ENCODE measurements around the gene MLLT10.
"Not testable (repeated sequence)": the region's sequence is repeated elsewhere in the genome, so short reads cannot be mapped to it uniquely, and the experiment has no call there.

Gene MLLT10

DNA sequence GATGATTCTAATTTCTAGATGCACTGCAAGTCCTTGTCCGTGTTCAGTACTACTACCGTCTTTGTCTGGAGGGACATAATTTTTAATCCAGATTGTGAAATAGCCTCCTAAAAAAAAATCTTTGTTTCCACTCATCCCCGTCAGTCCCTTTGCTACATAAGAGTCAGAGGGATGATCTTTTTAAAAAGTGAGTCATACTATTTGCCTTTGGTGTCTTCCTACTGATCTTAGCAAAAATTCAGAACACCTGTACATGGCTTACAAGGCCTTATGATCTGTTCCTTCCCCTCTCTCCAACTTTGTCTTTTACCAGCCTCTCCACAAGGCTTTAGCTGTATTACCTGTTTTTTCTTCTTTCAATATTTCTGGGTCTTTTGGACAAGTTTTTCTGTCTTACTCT, 173.5 kb downstream of the MLLT10 start:
- DNase-seq = no peak

GRCh38 chr10:21712975-21713374, 178.9 kb downstream of the MLLT10 start:
- no peak for DNase-seq

DNA sequence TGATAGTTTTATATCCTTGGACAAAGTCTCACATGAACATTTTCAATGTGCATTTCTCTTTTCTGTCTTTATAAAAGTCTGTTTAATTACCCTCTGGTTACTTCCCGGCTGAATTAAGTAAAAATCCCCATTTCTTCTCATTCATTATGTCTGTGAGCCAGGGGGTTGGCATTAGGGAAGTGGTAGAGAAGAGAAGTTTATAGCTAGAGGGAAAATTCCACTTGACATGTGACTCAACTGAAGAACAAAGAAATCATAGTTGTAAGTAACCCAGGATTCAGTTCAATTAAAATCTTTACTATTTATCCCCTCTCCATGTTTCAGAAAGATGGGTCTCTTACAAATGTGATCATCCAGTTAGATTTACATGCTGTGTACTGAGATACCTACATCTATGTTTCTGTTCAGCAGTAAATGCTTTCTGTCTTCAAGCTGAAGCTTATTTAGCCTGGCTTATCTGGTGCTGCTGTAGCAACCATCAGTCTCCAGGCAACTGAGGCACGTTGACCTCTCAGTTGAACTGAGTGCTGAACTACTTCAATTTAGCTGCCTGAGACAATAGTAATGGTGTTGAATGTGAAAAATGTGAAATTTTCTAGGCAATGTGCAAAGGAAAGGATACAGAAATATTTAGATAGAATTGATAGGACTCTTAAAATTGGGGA, 181.6 kb downstream of the MLLT10 start:
- DNase-seq = no peak

DNA sequence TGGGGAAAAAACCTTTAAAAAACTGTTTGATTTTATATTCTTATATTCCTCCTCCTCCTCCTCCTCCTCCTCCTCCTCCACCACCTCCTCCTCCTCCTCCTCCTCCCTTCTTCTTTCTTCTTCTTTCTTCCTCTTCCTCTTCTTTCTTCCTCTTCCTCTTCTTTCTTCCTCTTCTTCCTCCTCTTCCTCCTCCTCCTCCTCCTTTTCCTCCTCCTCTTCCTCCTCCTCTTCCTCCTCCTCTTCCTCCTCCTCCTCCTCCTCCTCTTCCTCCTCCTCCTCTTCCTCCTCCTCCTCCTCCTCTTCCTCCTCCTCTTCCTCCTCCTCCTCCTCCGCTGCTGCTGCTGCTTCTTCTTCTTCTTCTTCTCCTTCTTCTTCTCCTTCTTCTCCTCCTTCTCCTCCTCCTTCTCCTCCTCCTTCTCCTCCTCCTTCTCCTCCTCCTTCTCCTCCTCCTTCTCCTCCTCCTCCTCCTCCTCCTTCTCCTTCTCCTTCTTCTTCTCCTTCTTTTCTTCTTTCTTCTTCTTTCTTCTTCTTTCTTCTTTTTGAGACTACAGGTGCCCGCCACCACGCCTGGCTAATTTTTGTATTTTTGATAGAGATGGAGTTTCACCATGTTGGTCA, 183.5 kb downstream of the MLLT10 start:
- not testable (repeated sequence) for DNase-seq

DNA sequence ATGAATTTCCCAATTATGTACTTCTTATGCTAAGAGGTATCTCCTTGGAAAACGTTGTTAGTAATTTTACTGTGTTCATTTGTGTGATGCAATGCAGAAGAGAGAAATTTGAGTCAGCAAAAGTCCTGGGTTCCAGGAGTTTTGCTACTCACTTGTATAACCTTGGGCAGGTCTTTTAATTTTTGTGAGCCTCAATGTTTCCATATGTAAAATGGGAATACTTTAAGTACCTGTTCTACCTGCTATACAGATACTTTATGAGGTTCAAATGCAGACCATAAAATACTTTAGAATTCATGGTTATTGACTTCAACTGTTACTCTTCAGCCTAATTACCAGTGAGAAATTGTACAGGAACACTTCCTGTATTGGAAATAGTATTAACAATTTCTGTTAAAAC, 185.5 kb downstream of the MLLT10 start:
- DNase-seq = no peak

GRCh38 chr10:21720090-21720489, 186.1 kb downstream of the MLLT10 start:
- no peak for DNase-seq

DNA sequence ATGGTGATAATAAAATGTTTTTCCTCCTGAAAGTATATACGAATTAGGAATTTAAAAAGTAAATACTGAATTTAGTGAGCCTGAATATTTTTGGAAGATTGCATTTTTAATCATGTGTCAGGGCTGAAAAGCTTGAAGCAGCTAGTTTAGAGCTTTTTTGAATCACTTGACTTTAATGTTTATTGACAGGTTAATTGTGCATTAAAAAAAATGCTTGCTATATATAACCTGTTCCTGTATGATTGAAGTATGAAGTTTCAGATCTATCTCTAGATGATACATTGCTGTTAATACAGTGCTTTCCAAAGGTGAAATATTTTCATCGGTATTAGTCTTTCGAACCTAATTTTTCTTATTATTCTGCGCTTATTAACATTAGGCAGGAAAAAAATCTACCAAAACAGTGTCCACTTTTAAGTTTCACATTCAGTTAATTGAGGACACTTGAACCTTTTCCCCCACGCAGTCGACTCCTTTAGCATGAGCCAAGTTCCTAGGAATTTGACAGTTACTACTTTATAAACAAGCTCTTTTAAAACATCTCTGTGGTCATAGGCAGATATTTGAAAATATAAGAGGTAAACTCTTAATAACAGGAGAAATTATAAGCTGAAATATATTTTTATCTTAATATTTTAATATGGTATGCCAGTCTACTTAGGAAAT, 187.1 kb downstream of the MLLT10 start:
- DNase-seq = no peak

GRCh38 chr10:21722209-21722608, 188.2 kb downstream of the MLLT10 start:
- no peak for DNase-seq

GRCh38 chr10:21724020-21724589, 190.1 kb downstream of the MLLT10 start:
- no peak for DNase-seq

DNA sequence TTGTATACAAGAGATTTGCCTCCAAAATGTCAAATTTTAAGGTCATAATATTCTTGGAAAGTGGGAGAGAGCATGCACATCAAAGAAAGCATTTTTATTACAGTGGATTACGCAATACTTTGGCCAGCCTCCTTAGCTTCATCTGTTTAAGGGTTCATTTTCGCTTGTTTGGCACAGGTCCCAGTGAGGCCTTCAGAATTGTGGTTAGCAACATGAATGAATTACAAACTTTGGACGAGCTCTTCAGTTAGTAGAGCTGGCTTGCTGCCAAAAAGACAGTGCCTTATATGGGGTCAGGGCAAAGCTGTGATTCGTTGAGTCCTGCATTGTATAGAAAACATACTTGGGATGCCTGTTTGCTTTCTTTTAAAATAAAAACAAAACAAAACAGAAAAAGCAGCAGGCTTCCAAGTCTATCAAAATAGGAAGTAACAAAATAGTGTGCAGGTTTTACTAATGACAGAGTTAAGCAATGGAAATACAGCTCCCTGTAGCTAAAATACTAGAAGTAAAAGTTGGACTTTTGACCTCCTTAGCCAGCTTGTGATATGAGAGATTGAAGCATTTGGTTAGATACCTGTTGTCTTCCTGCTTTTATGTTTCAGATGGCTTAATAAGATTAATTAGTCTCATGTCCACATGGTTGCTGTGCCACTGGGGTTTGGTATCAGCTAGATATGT, 190.8 kb downstream of the MLLT10 start:
- peak; percentile 38 to 50 for DNase-seq

DNA sequence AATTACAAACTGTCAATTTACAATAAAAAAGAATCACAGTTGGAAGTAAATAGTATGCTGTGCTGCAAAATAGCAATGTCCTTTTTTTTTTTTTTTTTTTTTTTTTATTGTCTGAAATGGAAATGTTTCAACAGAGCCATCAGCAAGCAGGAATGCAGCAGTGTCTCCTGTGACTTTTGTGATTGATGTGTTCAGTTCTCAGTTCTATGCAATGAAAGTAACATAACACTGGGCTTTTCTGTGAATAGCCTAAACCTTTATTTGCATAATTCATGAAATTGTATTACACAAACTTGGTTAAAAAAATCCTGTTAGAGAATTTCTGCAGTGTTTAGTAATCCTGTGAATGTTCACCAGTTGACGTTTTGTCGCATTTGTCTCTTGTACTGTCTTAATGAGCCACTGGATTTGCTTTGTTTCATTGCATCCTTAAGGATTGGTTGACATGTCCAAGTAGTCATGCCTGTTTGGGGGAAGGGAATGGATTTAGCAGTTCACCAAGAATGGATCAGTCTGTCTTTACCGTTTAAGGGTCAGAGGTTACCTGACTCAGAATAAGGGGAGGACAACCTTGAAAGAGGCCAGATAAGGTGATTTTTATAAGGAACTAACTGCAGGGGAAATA, 192.7 kb downstream of the MLLT10 start:
- no peak for DNase-seq

- no peak for DNase-seq
These were observed 193.6 kb downstream of the MLLT10 start for GRCh38 chr10:21727452-21728168.

DNA sequence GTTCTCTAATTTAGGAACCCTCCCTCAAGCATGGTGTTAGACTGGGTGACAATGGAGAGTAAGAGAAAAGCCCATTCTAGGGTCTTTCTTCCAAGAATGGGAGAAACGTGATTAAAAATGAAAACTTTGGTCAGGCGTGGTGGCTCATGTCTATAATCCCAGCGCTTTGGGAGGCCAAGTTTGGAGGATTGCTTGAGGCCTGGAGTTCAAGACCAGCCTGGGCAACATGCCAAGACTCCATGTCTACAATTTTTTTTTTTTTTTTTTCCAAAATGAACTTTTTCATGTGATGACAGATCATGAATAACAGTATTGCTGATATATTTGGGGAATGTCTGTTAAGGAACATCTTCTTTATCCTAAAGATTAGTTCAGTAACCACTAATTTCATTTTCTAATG, 194.6 kb downstream of the MLLT10 start:
- no peak for DNase-seq

DNA sequence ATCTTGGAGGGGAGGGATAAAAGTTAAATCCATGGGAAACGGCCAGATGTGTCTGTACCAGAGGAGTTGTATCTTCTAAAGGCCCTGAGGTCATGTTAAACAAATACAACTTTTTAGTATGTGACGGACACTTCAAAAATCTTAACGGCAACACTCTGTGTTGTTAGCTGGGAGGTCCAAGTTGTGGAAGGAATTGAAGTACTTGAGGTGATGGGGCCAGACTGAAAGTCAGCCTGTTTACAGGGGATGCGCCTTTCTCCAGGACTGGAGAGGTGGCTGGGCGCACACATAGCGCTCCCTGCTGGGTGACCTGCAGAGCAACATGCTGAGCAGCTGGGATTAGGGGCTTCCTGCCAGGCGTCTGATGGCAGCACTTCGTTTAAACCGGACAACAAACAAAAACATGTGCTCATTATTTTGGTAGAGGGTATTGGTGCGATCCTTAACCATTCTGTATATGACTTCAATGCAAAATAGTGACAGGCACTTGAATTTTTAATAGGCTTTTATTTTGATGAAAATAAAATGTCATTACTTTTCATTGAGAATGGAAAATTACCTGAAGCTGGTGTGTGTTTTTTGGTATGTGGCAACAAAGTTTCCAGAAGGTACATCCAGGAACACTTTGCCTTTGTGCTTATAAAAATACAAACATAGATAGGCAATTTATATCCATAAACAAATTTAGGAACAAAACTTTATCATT, 198.2 kb downstream of the MLLT10 start:
- peak; percentile 35 to 46 for DNase-seq

- no peak for DNase-seq
These were observed 199.7 kb downstream of the MLLT10 start for GRCh38 chr10:21733710-21734109.

- DNase-seq = no peak
These were observed 203.1 kb downstream of the MLLT10 start for GRCh38 chr10:21737106-21737505.

- peak; percentile 58 to 66 for DNase-seq
These were observed 207.0 kb downstream of the MLLT10 start for GRCh38 chr10:21740989-21741388.

- DNase-seq = no peak
These were observed 208.8 kb downstream of the MLLT10 start for GRCh38 chr10:21742740-21743412.

GRCh38 chr10:21744223-21744622, 210.2 kb downstream of the MLLT10 start:
- DNase-seq = no peak

DNA sequence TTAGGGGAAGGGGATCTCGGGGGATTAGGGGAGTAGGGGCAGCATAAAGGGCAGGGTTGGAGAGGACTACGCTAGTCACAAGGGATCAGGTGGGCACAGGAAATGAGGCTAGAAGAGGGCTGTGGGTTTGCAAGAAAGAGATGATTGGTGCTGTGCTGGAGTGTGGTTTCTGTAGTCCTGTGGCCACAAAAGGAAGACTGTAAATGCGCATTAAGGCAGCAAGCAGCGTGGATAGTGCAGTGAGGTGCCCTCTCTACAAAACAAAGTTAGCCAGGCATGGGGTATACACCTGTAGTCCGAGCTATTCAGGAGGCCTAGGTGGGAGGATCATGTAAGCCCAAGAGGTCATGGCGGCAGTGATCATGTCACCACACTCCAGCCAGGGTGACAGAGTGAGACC, 212.1 kb downstream of the MLLT10 start:
- peak; percentile 8 to 11 for DNase-seq

DNA sequence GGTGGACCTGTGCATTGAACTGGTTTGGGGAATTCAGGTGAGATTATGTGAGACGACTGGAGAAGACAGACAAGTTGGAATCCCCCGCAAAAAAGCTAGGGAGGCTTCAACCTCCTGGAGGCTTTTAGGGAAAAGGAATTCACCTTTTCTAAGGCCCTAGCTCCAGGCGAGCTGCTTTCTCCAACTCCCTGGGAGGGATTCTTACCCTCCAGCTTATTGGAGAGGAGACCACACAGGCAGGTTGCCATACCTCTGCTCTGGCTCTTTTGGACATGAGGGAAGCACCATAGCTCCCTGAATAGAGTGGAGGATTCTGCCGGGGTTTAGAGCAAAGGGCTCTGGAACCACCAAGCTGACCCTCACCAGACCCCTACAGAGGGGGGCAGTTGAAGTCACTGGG, 213.8 kb downstream of the MLLT10 start:
- DNase-seq = no peak
